Gastrocnemius medialis (tissue), 4 donors: Measurements from ENCODE around the gene GALNT2.

Source experiments
- CTCF ChIP-seq, 5 experiments: fragments of 450-650 bp in 3 of 5; fragments of 200-600 bp in 2 of 5; sonication (generic) in 2 of 5; IDR thresholded peaks in 4 of 5; conservative IDR thresholded peaks in 1 of 5; 1 replicate in 4 of 5; 2 replicates in 1 of 5; pipeline ENCODE4 v1.5.1; 2016 to 2019; ENCODE audit warnings: antibody characterized with exemption in 5 of 5, mild to moderate bottlenecking in 3 of 5, moderate library complexity in 3 of 5
- POLR2A ChIP-seq, 2 donors: fragments of 450-650 bp; IDR thresholded peaks; one replicate each; pipeline ENCODE4 v1.6.1; 2017; ENCODE audit warnings: antibody characterized with exemption in 2 of 2, mild to moderate bottlenecking in 2 of 2, moderate library complexity in 2 of 2

- TF ChIP-seq CTCF (IDR thresholded peaks at IDR 0.05 in 4 of 5, conservative IDR thresholded peaks at IDR 0.05 in 1 of 5) (no peak), POLR2A (IDR thresholded peaks at IDR 0.05) (no peak)
Observed at GRCh38 chr1:230135726-230136125, 68.7 kb downstream of the GALNT2 start.
